Endothelial cell of umbilical vein (primary cell): ENCODE results near the gene AIRE.

ENCODE experiments used
- FOS ChIP-seq: IDR thresholded peaks from 2 replicates; pipeline ENCODE4 v1.6.1; 2011; ENCODE audit warnings: mild to moderate bottlenecking, low read length, moderate library complexity, borderline replicate concordance; ENCODE audit not compliant: insufficient read depth
- MYC ChIP-seq: IDR thresholded peaks from one replicate; pipeline ENCODE4 v1.6.1; 2011; ENCODE audit warnings: mild to moderate bottlenecking, low read depth, low read length
- POLR2A ChIP-seq: IDR thresholded peaks from 2 replicates; pipeline ENCODE4 v1.6.1; 2012; ENCODE audit warnings: low read depth, mild to moderate bottlenecking, control low read depth, low read length
- TF ChIP-seq, protein P1 (sequence below), 2 donors: IDR thresholded peaks; 1 replicate in 1 of 2; 2 replicates in 1 of 2; pipeline ENCODE4 v1.5.1; 2011; ENCODE audit warnings: low read length in 2 of 2, mild to moderate bottlenecking in 2 of 2, moderate library complexity in 2 of 2, control low read depth in 1 of 2, inconsistent platforms in 1 of 2, low read depth in 1 of 2; ENCODE audit not compliant: insufficient read depth in 1 of 2; ENCODE audit errors: extremely low read depth in 1 of 2

DNA sequence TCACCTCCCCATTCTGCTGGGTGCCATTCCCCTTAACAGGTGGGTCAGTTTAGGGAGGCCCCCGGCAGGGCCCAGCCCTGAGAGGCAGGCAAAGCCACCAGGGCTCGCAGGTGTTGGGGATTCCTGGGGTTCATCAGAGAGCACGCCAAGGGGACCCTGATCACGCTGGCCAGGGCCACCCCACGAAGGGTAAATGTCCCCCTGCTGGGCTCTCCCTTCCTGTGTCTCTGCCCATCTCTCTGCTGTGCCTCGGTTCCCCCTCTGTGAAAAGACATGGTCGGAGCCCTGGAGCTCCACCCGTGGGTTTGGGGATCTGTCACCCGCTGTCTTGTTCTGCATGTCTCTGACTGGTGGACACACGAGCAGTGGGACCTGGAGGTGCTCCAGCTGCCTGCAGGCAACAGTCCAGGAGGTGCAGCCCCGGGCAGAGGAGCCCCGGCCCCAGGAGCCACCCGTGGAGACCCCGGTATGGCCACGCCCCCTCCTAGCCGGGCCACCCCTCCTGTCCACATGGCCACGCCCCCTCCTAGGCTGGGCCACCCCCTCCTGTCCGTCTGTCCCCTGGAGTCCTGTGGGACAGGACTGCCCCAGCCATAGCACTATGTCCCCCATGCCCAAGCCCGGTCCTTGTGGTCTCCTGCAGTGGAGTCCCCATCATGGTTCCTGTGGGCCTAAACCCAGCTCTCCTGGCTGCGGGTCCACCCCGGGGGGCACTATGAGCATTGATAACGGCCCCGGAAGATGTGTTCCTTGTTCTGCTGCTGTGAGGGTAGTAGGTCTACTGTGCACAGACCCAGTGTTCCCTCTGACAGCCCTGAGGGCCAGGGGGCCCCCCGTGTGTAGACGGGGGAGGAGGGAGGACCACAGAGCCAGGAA is 6.5 kb downstream of the AIRE start:
- TF ChIP-seq, protein P1, sequence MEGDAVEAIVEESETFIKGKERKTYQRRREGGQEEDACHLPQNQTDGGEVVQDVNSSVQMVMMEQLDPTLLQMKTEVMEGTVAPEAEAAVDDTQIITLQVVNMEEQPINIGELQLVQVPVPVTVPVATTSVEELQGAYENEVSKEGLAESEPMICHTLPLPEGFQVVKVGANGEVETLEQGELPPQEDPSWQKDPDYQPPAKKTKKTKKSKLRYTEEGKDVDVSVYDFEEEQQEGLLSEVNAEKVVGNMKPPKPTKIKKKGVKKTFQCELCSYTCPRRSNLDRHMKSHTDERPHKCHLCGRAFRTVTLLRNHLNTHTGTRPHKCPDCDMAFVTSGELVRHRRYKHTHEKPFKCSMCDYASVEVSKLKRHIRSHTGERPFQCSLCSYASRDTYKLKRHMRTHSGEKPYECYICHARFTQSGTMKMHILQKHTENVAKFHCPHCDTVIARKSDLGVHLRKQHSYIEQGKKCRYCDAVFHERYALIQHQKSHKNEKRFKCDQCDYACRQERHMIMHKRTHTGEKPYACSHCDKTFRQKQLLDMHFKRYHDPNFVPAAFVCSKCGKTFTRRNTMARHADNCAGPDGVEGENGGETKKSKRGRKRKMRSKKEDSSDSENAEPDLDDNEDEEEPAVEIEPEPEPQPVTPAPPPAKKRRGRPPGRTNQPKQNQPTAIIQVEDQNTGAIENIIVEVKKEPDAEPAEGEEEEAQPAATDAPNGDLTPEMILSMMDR (IDR thresholded peaks at IDR 0.05; ENCODE audit: extremely low read depth in 1 of 2, insufficient read depth in 1 of 2, low read depth in 1 of 2, low read length in 2 of 2) = no peak
- TF ChIP-seq MYC (no peak), POLR2A (no peak), FOS (no peak)
